HEK293 (cell line): Measurements from ENCODE around the gene TSPAN17.

Experiments used
- CTCF ChIA-PET: fragments of 350-600 bp; formaldehyde crosslinking; extraction: SDS; loops from one replicate; lab custom pipeline; 2021; ENCODE audit warnings: antibody characterized with exemption; lab: Yijun Ruan, JAX
- POLR2A ChIA-PET: fragments of 300-600 bp; formaldehyde crosslinking; extraction: SDS; loops from one replicate; lab custom pipeline; 2020; ENCODE audit warnings: antibody characterized with exemption, inconsistent platforms; lab: Yijun Ruan, JAX
- H3K27ac ChIP-seq: fragments of 200-500 bp; sonication (Bioruptor generic); 2 replicates; pipeline ENCODE4 v1.5.1; 2014; ENCODE audit warnings: low read depth, low read length, control low read depth, inconsistent platforms; ENCODE audit errors: extremely low read depth
- H3K36me3 ChIP-seq, 2 experiments: fragments of 200-500 bp in 1 of 2; sonication (Bioruptor generic) in 1 of 2; 1 replicate in 1 of 2; 2 replicates in 1 of 2; pipeline ENCODE4 v1.5.1; 2014 to 2017; ENCODE audit warnings: inconsistent platforms in 2 of 2, low read length in 2 of 2; ENCODE audit not compliant: control insufficient read depth in 2 of 2, insufficient read depth in 1 of 2
- H3K4me1 ChIP-seq: fragments of 200-500 bp; sonication (Bioruptor generic); 2 replicates; pipeline ENCODE4 v1.5.1; 2014; ENCODE audit warnings: mild to moderate bottlenecking, low read length, inconsistent platforms; ENCODE audit not compliant: control insufficient read depth, insufficient read depth
- H3K4me3 ChIP-seq: 2 replicates; pipeline ENCODE4 v1.5.1; 2011; ENCODE audit warnings: low read depth, mild to moderate bottlenecking, control low read depth, low read length, moderate library complexity
- H3K9me3 ChIP-seq: fragments of 200-500 bp; sonication (Bioruptor generic); 2 replicates; pipeline ENCODE4 v1.5.1; 2014; ENCODE audit warnings: low read depth, low read length, inconsistent platforms; ENCODE audit not compliant: control insufficient read depth, insufficient read depth
- GFI1B ChIP-seq: fragments of 450-650 bp; formaldehyde crosslinking; IDR thresholded peaks from 2 replicates; pipeline ENCODE4 v1.5.1; 2016; ENCODE audit warnings: missing biosample characterization, missing genetic modification characterization
- MYNN ChIP-seq: fragments of 450-650 bp; formaldehyde crosslinking; IDR thresholded peaks from 2 replicates; pipeline ENCODE4 v1.5.1; 2016; ENCODE audit warnings: missing biosample characterization, missing genetic modification characterization, borderline replicate concordance
- PRDM1 ChIP-seq: fragments of 450-650 bp; formaldehyde crosslinking; IDR thresholded peaks from 2 replicates; pipeline ENCODE4; 2016; ENCODE audit warnings: missing biosample characterization, missing genetic modification characterization
- SCRT1 ChIP-seq: fragments of 450-650 bp; formaldehyde crosslinking; IDR thresholded peaks from 2 replicates; pipeline ENCODE4 v1.5.1; 2016; ENCODE audit warnings: missing biosample characterization, missing genetic modification characterization, borderline replicate concordance
- SCRT2 ChIP-seq: fragments of 450-650 bp; formaldehyde crosslinking; IDR thresholded peaks from 2 replicates; pipeline ENCODE4 v1.5.1; 2016; ENCODE audit warnings: missing biosample characterization, missing genetic modification characterization
- SP7 ChIP-seq: fragments of 450-650 bp; formaldehyde crosslinking; IDR thresholded peaks from 2 replicates; pipeline ENCODE4 v1.5.1; 2016; ENCODE audit warnings: missing biosample characterization, missing genetic modification characterization
- ZEB2 ChIP-seq: fragments of 450-650 bp; formaldehyde crosslinking; IDR thresholded peaks from 2 replicates; pipeline ENCODE4 v1.5.1; 2016; ENCODE audit warnings: missing biosample characterization, missing genetic modification characterization
- ZNF202 ChIP-seq: fragments of 450-650 bp; formaldehyde crosslinking; IDR thresholded peaks from 2 replicates; pipeline ENCODE4 v1.5.1; 2016; ENCODE audit warnings: missing biosample characterization, missing genetic modification characterization, borderline replicate concordance
- ZNF211 ChIP-seq: fragments of 450-650 bp; formaldehyde crosslinking; IDR thresholded peaks from 2 replicates; pipeline ENCODE4 v1.5.1; 2016; ENCODE audit warnings: low read depth, missing biosample characterization, missing genetic modification characterization
- ZNF24 ChIP-seq: fragments of 450-650 bp; formaldehyde crosslinking; IDR thresholded peaks from 2 replicates; pipeline ENCODE4 v1.5.1; 2016; ENCODE audit warnings: missing biosample characterization, missing genetic modification characterization
- ZNF302 ChIP-seq: fragments of 450-650 bp; formaldehyde crosslinking; IDR thresholded peaks from 2 replicates; pipeline ENCODE4 v1.5.1; 2016; ENCODE audit warnings: missing biosample characterization, missing genetic modification characterization, low read depth
- ZNF311 ChIP-seq: fragments of 450-650 bp; formaldehyde crosslinking; IDR thresholded peaks from 2 replicates; pipeline ENCODE4 v1.5.1; 2017; ENCODE audit warnings: missing biosample characterization, missing genetic modification characterization, borderline replicate concordance
- ZNF449 ChIP-seq: fragments of 450-650 bp; formaldehyde crosslinking; IDR thresholded peaks from 2 replicates; pipeline ENCODE4 v1.5.1; 2017; ENCODE audit warnings: missing biosample characterization, mild to moderate bottlenecking, missing genetic modification characterization, moderate library complexity
- ZNF555 ChIP-seq: fragments of 450-650 bp; formaldehyde crosslinking; conservative IDR thresholded peaks from 2 replicates; pipeline ENCODE4 v1.5.1; 2017; ENCODE audit warnings: missing biosample characterization, mild to moderate bottlenecking, missing genetic modification characterization, inconsistent platforms
- ZNF580 ChIP-seq: fragments of 450-650 bp; formaldehyde crosslinking; IDR thresholded peaks from 2 replicates; pipeline ENCODE4 v1.5.1; 2016; ENCODE audit warnings: missing biosample characterization, missing genetic modification characterization
- ZNF658 ChIP-seq: fragments of 450-650 bp; formaldehyde crosslinking; IDR thresholded peaks from 2 replicates; pipeline ENCODE4; 2016; ENCODE audit warnings: missing biosample characterization, missing genetic modification characterization
- ZNF791 ChIP-seq: fragments of 450-650 bp; formaldehyde crosslinking; IDR thresholded peaks from 2 replicates; pipeline ENCODE4 v1.5.1; 2016; ENCODE audit warnings: missing biosample characterization, missing genetic modification characterization
- ZNF843 ChIP-seq: fragments of 450-650 bp; formaldehyde crosslinking; IDR thresholded peaks from 2 replicates; pipeline ENCODE4 v1.5.1; 2016; ENCODE audit warnings: missing biosample characterization, missing genetic modification characterization
- TF ChIP-seq, protein P1 (sequence below): fragments of 450-650 bp; formaldehyde crosslinking; IDR thresholded peaks from 2 replicates; pipeline ENCODE4 v1.5.1; 2016; ENCODE audit warnings: missing biosample characterization, missing genetic modification characterization

TSPAN17 gene

DNA sequence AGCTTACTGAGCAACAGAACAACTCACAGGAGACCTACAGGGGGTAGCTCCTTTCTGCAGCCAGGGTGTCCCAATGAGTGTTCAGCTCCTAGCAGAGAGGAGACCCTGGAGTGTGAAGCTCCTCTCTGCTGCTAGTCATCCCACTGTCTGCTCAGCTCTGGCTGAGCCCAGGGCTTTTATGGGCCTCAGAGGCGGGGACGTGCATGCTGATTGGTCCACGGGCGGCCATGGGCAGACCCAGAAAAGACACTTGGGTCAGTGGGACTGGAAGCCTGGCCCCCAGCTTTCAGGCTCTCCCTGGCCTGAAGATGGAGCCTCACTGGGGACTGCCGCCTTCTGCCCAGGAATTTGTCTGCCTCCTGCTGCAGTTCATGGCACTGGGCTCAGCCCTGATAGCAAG lies 40.6 kb downstream of the TSPAN17 start:
- Histone ChIP-seq H3K4me1 (peaks cover 3% of the 10 kb centered on the region; the same call in 1 of the 2 replicates), H3K9me3 (no peaks in the 10 kb centered on the region), H3K36me3 (no peaks in the 10 kb centered on the region), H3K4me3 (no peak overlapping the region)
- CTCF ChIA-PET = interaction anchor here (0.7 to 1.1 kb wide), 2 partner anchors 27 to 139 kb away, joined by 3 to 6 read pairs; no protein-coding TSS in a partner anchor
- TF ChIP-seq GFI1B (tag by site-specific recombination) = no peak
- TF ChIP-seq ZNF211 (tag by site-specific recombination) = no peak
- no peak for TF ChIP-seq ZNF202 (tag by site-specific recombination)
- no peak for TF ChIP-seq PRDM1 (tag by site-specific recombination)
- TF ChIP-seq ZNF791 (tag by site-specific recombination) = no peak
- no peak for TF ChIP-seq ZNF658 (tag by site-specific recombination)
- TF ChIP-seq ZNF302 (tag by site-specific recombination) = no peak
- TF ChIP-seq ZNF843 (tag by site-specific recombination) = no peak
- TF ChIP-seq ZEB2 (tag by site-specific recombination) = no peak
- TF ChIP-seq ZNF449 = no peak
- no peak for TF ChIP-seq ZNF311 (tag by site-specific recombination)
- no peak for TF ChIP-seq MYNN (tag by site-specific recombination)
- no peak for TF ChIP-seq SP7
- no peak for TF ChIP-seq ZNF24 (tag by site-specific recombination)
- TF ChIP-seq, all 188 proteins: peak for 0
- POLR2A ChIA-PET = no interaction called here
- no peak overlapping the region for H3K27ac ChIP-seq

DNA sequence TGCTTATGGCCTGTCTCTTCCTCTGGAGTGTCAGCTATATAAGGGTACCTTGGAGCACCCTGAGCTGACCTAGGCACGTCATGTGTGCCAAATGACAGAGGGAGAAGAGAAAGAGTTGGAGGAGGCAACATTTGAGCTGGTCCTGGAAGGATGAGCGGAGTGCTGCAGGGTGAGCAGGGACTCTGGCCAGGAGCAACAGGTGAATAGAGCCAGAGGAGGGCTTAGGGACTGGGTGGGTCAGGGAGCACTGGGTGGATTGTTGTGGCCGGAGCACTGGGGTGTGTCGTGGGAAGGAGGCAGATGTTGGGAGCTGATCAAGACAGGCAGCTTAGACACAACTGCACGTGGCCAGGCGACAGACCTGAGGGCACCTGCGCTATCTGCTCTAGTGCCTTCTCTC lies 43.6 kb downstream of the TSPAN17 start:
- H3K36me3 ChIP-seq = no peaks in the 10 kb centered on the region
- no peak overlapping the region for H3K27ac ChIP-seq
- ChIA-PET POLR2A (no interaction called here), CTCF (interaction anchor here (1.2 kb wide), 1 partner anchor 421 kb away, joined by 3 read pairs; no protein-coding TSS in a partner anchor)
- no peak overlapping the region for H3K4me3 ChIP-seq
- H3K9me3 ChIP-seq = no peaks in the 10 kb centered on the region
- no peak for TF ChIP-seq ZNF202 (tag by site-specific recombination)
- TF ChIP-seq SCRT2 (tag by site-specific recombination) = peak; percentile 95
- TF ChIP-seq SCRT1 (tag by site-specific recombination) = peak; percentile 87
- peaks cover 6% of the 10 kb centered on the region; the same call in 1 of the 2 replicates for H3K4me1 ChIP-seq

- ChIA-PET CTCF (interaction anchor here (0.6 to 1.2 kb wide), 3 partner anchors 217 to 421 kb away, joined by 3 to 5 read pairs (median 3); no protein-coding TSS in a partner anchor), POLR2A (no interaction called here)
- TF ChIP-seq, protein P1, sequence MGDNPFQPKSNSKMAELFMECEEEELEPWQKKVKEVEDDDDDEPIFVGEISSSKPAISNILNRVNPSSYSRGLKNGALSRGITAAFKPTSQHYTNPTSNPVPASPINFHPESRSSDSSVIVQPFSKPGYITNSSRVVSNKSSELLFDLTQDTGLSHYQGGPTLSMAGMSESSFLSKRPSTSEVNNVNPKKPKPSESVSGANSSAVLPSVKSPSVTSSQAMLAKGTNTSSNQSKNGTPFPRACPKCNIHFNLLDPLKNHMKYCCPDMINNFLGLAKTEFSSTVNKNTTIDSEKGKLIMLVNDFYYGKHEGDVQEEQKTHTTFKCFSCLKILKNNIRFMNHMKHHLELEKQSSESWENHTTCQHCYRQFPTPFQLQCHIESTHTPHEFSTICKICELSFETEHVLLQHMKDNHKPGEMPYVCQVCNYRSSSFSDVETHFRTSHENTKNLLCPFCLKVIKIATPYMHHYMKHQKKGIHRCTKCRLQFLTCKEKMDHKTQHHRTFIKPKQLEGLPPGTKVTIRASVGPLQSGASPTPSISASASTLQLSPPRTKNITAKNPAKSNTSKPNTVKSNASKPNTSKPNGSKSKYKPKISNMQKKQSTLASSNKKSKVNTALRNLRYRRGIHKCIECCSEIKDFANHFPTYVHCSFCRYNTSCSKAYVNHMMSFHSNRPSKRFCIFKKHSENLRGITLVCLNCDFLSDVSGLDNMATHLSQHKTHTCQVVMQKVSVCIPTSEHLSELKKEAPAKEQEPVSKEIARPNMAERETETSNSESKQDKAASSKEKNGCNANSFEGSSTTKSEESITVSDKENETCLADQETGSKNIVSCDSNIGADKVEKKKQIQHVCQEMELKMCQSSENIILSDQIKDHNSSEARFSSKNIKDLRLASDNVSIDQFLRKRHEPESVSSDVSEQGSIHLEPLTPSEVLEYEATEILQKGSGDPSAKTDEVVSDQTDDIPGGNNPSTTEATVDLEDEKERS (tag by site-specific recombination) = peak; percentile 57; the same call in 1 of the 2 replicates
- TF ChIP-seq ZNF555 = no peak
- TF ChIP-seq ZNF580 (tag by site-specific recombination) = peak; percentile 75; the same call in 1 of the 2 replicates
- no peak overlapping the region for H3K27ac ChIP-seq
- H3K9me3 ChIP-seq = no peaks in the 10 kb centered on the region
- H3K4me1 ChIP-seq = peaks cover 6% of the 10 kb centered on the region; the same call in 1 of the 2 replicates
- H3K4me3 ChIP-seq = no peak overlapping the region
- no peaks in the 10 kb centered on the region for H3K36me3 ChIP-seq
These were observed 44.2 kb downstream of the TSPAN17 start for GRCh38 chr5:176691524-176691923.
